Measurements from ENCODE around the gene WDR37. TPM values are rescaled to one million over a fixed set of nuclear protein-coding genes. Genes with fewer than 3 reads are reported as not detected.

WDR37 gene
- total and polyA plus RNA-seq, 9 of the 15 experiments (the other 6 are each of a cell fraction or from before 2014, with no cell fraction given), result 2.3 to 11.6 (median 6.7) TPM

DNA sequence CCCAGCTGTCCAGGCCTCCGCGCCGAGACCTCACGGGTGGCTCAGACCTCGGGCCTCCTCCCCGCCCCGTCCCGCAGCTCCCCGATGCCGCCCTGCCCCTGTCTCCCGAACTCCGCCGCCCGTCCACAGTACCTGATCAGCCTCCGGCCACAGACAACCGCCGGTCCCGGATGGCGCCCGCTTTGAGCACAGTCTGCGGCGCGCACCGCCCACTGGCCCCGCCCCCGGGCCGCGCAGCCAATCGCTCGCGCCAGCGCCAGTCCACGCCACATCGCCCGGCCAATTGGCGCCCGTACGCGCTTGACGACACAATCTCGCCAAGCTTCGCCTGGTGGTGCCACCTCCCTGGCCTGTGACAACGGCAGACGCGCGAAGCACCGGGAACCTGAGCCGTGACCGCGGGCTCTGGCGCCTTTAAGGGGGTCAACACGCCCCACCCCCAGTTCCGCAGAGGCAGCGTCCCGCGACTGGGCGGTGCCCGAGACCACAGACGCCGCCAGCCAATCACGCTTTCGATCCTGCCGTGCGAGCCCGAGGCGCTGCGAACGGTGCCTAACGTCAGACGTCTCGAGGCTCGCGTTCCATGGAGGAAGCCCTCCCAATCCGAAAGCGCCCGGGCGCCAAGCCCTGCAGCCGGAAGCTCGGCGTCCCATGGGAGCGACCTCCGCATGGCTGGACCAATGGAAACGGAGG lies 7.3 kb upstream of the WDR37 start, which contains the start of gene IDI1 (continued):
- TF ChIP-seq POLR2G (IDR thresholded peaks at IDR 0.05; ENCODE audit: low read depth, low read length), result peak; percentile 98
- TF ChIP-seq, protein P1, sequence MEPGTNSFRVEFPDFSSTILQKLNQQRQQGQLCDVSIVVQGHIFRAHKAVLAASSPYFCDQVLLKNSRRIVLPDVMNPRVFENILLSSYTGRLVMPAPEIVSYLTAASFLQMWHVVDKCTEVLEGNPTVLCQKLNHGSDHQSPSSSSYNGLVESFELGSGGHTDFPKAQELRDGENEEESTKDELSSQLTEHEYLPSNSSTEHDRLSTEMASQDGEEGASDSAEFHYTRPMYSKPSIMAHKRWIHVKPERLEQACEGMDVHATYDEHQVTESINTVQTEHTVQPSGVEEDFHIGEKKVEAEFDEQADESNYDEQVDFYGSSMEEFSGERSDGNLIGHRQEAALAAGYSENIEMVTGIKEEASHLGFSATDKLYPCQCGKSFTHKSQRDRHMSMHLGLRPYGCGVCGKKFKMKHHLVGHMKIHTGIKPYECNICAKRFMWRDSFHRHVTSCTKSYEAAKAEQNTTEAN (CRISPR knock-in tag; IDR thresholded peaks at IDR 0.05), result no peak
- TF ChIP-seq NR3C1 (CRISPR knock-in tag; IDR thresholded peaks at IDR 0.05), result peak; percentile 60; the same call in 1 of the 2 replicates
- peak; percentile 92 for TF ChIP-seq FIP1L1 (IDR thresholded peaks at IDR 0.05; ENCODE audit: low read depth, low read length, poor library complexity, severe bottlenecking)
- 0 out of 2 replicates have a peak, but pooled peaks have one; percentile 35 for TF ChIP-seq ERF (CRISPR knock-in tag; IDR thresholded peaks at IDR 0.05)
- no peak for TF ChIP-seq ZNF583 (CRISPR knock-in tag; IDR thresholded peaks at IDR 0.05)
- peak; percentile 49 to 75 for TF ChIP-seq E2F6 (IDR thresholded peaks at IDR 0.05; ENCODE audit: borderline replicate concordance in 1 of 2, extremely low read depth in 1 of 2, insufficient read depth in 1 of 2, insufficient read length in 1 of 2, low read depth in 1 of 2, low read length in 1 of 2, poor library complexity in 1 of 2, severe bottlenecking in 1 of 2)
- TF ChIP-seq, protein P2, sequence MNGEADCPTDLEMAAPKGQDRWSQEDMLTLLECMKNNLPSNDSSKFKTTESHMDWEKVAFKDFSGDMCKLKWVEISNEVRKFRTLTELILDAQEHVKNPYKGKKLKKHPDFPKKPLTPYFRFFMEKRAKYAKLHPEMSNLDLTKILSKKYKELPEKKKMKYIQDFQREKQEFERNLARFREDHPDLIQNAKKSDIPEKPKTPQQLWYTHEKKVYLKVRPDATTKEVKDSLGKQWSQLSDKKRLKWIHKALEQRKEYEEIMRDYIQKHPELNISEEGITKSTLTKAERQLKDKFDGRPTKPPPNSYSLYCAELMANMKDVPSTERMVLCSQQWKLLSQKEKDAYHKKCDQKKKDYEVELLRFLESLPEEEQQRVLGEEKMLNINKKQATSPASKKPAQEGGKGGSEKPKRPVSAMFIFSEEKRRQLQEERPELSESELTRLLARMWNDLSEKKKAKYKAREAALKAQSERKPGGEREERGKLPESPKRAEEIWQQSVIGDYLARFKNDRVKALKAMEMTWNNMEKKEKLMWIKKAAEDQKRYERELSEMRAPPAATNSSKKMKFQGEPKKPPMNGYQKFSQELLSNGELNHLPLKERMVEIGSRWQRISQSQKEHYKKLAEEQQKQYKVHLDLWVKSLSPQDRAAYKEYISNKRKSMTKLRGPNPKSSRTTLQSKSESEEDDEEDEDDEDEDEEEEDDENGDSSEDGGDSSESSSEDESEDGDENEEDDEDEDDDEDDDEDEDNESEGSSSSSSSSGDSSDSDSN (IDR thresholded peaks at IDR 0.05; ENCODE audit: borderline replicate concordance in 1 of 2, low read depth in 2 of 2, low read length in 2 of 2), result peak; percentile 24 to 48; a peak in 1 of 4 replicates
- peak; percentile 4 for TF ChIP-seq PHF20 (IDR thresholded peaks at IDR 0.05; ENCODE audit: partially characterized antibody)
- no peak for TF ChIP-seq MECOM (CRISPR knock-in tag; IDR thresholded peaks at IDR 0.05)
- TF ChIP-seq DIDO1 (tag; IDR thresholded peaks at IDR 0.05; ENCODE audit: low read depth), result peak; percentile 46; the same call in 1 of the 2 replicates
- TF ChIP-seq C11orf30 (IDR thresholded peaks at IDR 0.05; ENCODE audit: low read depth), result peak; percentile 40; the same call in 1 of the 2 replicates
- TF ChIP-seq RBM34 (IDR thresholded peaks at IDR 0.05; ENCODE audit: borderline replicate concordance, insufficient read depth, low read length), result 0 out of 2 replicates have a peak, but pooled peaks have one; percentile 95
- 0 out of 2 replicates have a peak, but pooled peaks have one; percentile 42 for TF ChIP-seq KHSRP (IDR thresholded peaks at IDR 0.05)
- TF ChIP-seq THAP7 (CRISPR knock-in tag; IDR thresholded peaks at IDR 0.05), result peak; percentile 81; the same call in 1 of the 2 replicates
- peak; percentile 14; the same call in 1 of the 2 replicates for TF ChIP-seq TCF3 (CRISPR knock-in tag; IDR thresholded peaks at IDR 0.05)
- TF ChIP-seq ZNF197 (CRISPR knock-in tag; IDR thresholded peaks at IDR 0.05; ENCODE audit: low read depth), result 0 out of 2 replicates have a peak, but pooled peaks have one; percentile 24
- TF ChIP-seq ZBTB12 (CRISPR knock-in tag; IDR thresholded peaks at IDR 0.05), result peak; percentile 76

Data from K562 (cell line).